Pons (tissue), 1 donor: ENCODE results near the gene FAM171A2.
"Not testable (repeated sequence)": the region's sequence is repeated elsewhere in the genome, so short reads cannot be mapped to it uniquely, and the experiment has no call there.

ENCODE experiments used
- DNase-seq: peaks from one replicate; pipeline ENCODE4 v3.0.0-alpha.2; 2016; ENCODE audit warnings: low spot score

FAM171A2 gene

GRCh38 chr17:44360144-44360533, 3.5 kb downstream of the FAM171A2 start:
- DNase-seq: no peak

GRCh38 chr17:44359458-44360143, 4.1 kb downstream of the FAM171A2 start:
- DNase-seq: no peak

- no peak for DNase-seq
These were observed 4.6 kb downstream of the FAM171A2 start for GRCh38 chr17:44359006-44359405.

GRCh38 chr17:44358066-44358465, 5.6 kb downstream of the FAM171A2 start:
- DNase-seq: no peak

- DNase-seq: no peak
These were observed 7.4 kb downstream of the FAM171A2 start for GRCh38 chr17:44356241-44356640.

GRCh38 chr17:44355642-44356099, 8.0 kb downstream of the FAM171A2 start:
- no peak for DNase-seq

GRCh38 chr17:44354582-44355561, 8.8 kb downstream of the FAM171A2 start:
- DNase-seq: no peak

- DNase-seq: no peak
These were observed 9.9 kb downstream of the FAM171A2 start for GRCh38 chr17:44353672-44354331.

GRCh38 chr17:44352828-44353671, 10.6 kb downstream of the FAM171A2 start:
- no peak for DNase-seq

- no peak for DNase-seq
These were observed 11.5 kb downstream of the FAM171A2 start for GRCh38 chr17:44351961-44352827.

- DNase-seq: no peak
These were observed 12.2 kb downstream of the FAM171A2 start for GRCh38 chr17:44351464-44351863.

- peak; percentile 52 for DNase-seq
These were observed 12.9 kb downstream of the FAM171A2 start for GRCh38 chr17:44350733-44351226.

GRCh38 chr17:44349553-44350070, 14.0 kb downstream of the FAM171A2 start:
- no peak for DNase-seq

GRCh38 chr17:44348988-44349364, 14.7 kb downstream of the FAM171A2 start:
- no peak for DNase-seq

GRCh38 chr17:44348234-44348987, 15.2 kb downstream of the FAM171A2 start:
- DNase-seq: peak; percentile 87

- not testable (repeated sequence) for DNase-seq
These were observed 16.2 kb downstream of the FAM171A2 start for GRCh38 chr17:44347206-44348055.

GRCh38 chr17:44346064-44346844, 17.4 kb downstream of the FAM171A2 start:
- DNase-seq: no peak
